ENCODE data around the gene IGF2BP2.

The IGF2BP2 gene

GRCh38 chr3:185750702-185751101, 74.1 kb downstream of the IGF2BP2 start:
- no peak overlapping the region for H3K4me3 ChIP-seq (ENCODE audit: low read depth, low read length)
- DNase-seq (ENCODE audit: low read depth, low spot score): no peak
- no peak for TF ChIP-seq CTCF (IDR thresholded peaks at IDR 0.05; ENCODE audit: low read depth, low read length)
- in situ Hi-C loops (cut with HindIII; ENCODE audit: low sequenced_read_pairs): no loop called here

- H3K4me3 ChIP-seq (ENCODE audit: low read depth, low read length): no peak overlapping the region
Measured at GRCh38 chr3:185750015-185750414, 74.8 kb downstream of the IGF2BP2 start.

GRCh38 chr3:185746470-185746869, 78.4 kb downstream of the IGF2BP2 start:
- no peak for TF ChIP-seq CTCF (IDR thresholded peaks at IDR 0.05; ENCODE audit: low read depth, low read length)
- in situ Hi-C loops (cut with HindIII; ENCODE audit: low sequenced_read_pairs): no loop called here

More at GRCh38 chr3:185750015-185750414, 74.8 kb downstream of the IGF2BP2 start:
- in situ Hi-C loops (cut with HindIII; ENCODE audit: low sequenced_read_pairs): no loop called here
- no peak for DNase-seq (ENCODE audit: low read depth, low spot score)
- no peak for TF ChIP-seq CTCF (IDR thresholded peaks at IDR 0.05; ENCODE audit: low read depth, low read length)

GRCh38 chr3:185744997-185745843, 79.6 kb downstream of the IGF2BP2 start:
- DNase-seq (ENCODE audit: low read depth, low spot score): peak; percentile 92
- TF ChIP-seq CTCF (IDR thresholded peaks at IDR 0.05; ENCODE audit: low read depth, low read length): no peak

More at GRCh38 chr3:185746470-185746869, 78.4 kb downstream of the IGF2BP2 start:
- no peak overlapping the region for H3K4me3 ChIP-seq (ENCODE audit: low read depth, low read length)
- no peak for DNase-seq (ENCODE audit: low read depth, low spot score)

GRCh38 chr3:185741586-185741985, 83.3 kb downstream of the IGF2BP2 start:
- no peak for TF ChIP-seq CTCF (IDR thresholded peaks at IDR 0.05; ENCODE audit: low read depth, low read length)
- no peak overlapping the region for H3K4me3 ChIP-seq (ENCODE audit: low read depth, low read length)
- no peak for DNase-seq (ENCODE audit: low read depth, low spot score)
- in situ Hi-C loops (cut with HindIII; ENCODE audit: low sequenced_read_pairs): no loop called here

More at GRCh38 chr3:185744997-185745843, 79.6 kb downstream of the IGF2BP2 start:
- H3K4me3 ChIP-seq (ENCODE audit: low read depth, low read length): no peak overlapping the region
- in situ Hi-C loops (cut with HindIII; ENCODE audit: low sequenced_read_pairs): no loop called here

GRCh38 chr3:185740133-185740532, 84.7 kb downstream of the IGF2BP2 start:
- DNase-seq (ENCODE audit: low read depth, low spot score): no peak
- TF ChIP-seq CTCF (IDR thresholded peaks at IDR 0.05; ENCODE audit: low read depth, low read length): no peak
- H3K4me3 ChIP-seq (ENCODE audit: low read depth, low read length): no peak overlapping the region
- in situ Hi-C loops (cut with HindIII; ENCODE audit: low sequenced_read_pairs): no loop called here

All from astrocyte of the spinal cord (primary cell).